Small intestine (tissue), 7 donors: Measurements from ENCODE around the gene C1QTNF8. TPM values are rescaled to one million over a fixed set of nuclear protein-coding genes. Genes with fewer than 3 reads are reported as not detected.

Experiments
- DNase-seq, 2 donors: peaks; one replicate each; pipeline versions ENCODE4 v3.0.0 to v3.0.0-alpha.2; 2013
- FAIRE-seq: peaks from 2 replicates; lab custom pipeline; 2012; peaks lifted over from hg19 to GRCh38; lab: Jason Lieb, UNC
- H3K27ac ChIP-seq, 3 donors: one replicate each; pipeline ENCODE4 v1.5.1; 2013; ENCODE audit warnings: low read length in 2 of 3, mild to moderate bottlenecking in 2 of 3, control low read depth in 1 of 3, inconsistent platforms in 1 of 3, low read depth in 1 of 3, moderate library complexity in 1 of 3
- H3K27me3 ChIP-seq, 3 donors: one replicate each; pipeline ENCODE4 v1.6.1; 2013; ENCODE audit warnings: low read length in 3 of 3, inconsistent platforms in 1 of 3; ENCODE audit not compliant: control insufficient read depth in 3 of 3, insufficient read depth in 3 of 3
- H3K36me3 ChIP-seq, 3 donors: one replicate each; pipeline ENCODE4 v1.6.1; 2013; ENCODE audit warnings: low read length in 3 of 3, inconsistent platforms in 1 of 3, low read depth in 1 of 3, mild to moderate bottlenecking in 1 of 3, moderate library complexity in 1 of 3; ENCODE audit not compliant: control insufficient read depth in 3 of 3, insufficient read depth in 2 of 3
- H3K4me1 ChIP-seq, 3 donors: one replicate each; pipeline ENCODE4 v1.6.1; 2013; ENCODE audit warnings: low read length in 2 of 3, inconsistent platforms in 1 of 3, low read depth in 1 of 3, mild to moderate bottlenecking in 1 of 3, moderate library complexity in 1 of 3; ENCODE audit not compliant: control insufficient read depth in 3 of 3, insufficient read depth in 2 of 3
- H3K4me3 ChIP-seq, 3 donors: one replicate each; pipeline ENCODE4 v1.5.1; 2013; ENCODE audit warnings: low read length in 3 of 3, control low read depth in 1 of 3, inconsistent platforms in 1 of 3, low read depth in 1 of 3, mild to moderate bottlenecking in 1 of 3, moderate library complexity in 1 of 3
- H3K9me3 ChIP-seq, 2 donors: one replicate each; pipeline ENCODE4 v1.6.1; 2013; ENCODE audit warnings: low read depth in 1 of 2, low read length in 1 of 2; ENCODE audit not compliant: control insufficient read depth in 2 of 2, insufficient read depth in 1 of 2
- WGBS, 3 donors: extraction: QIAGEN DNeasy Blood & Tissue Kit; methylation state at CpG; one replicate each; pipeline ENCODE4 v1.1.7; 2013; 5-methylcytosine and 5-hydroxymethylcytosine counted together
- polyA plus RNA-seq, 4 donors: library from polyadenylated mRNA; stranded (reverse) in 3 of 4; unstranded in 1 of 4; fragments of 200-250 nt in 3 of 4; fragments of 120-200 nt in 1 of 4; gene quantifications; one replicate each; pipeline versions ENCODE4 v1.2.1 to v1.2.3, GENCODE V29; 2013
- donor health status: healthy with polysubstance abuse.
- donor health status: control.
- donor health status: control.
- donor health status: Bipolar disorder and iron deficiency.
- donor health status: healthy.

C1QTNF8 gene
- polyA plus RNA-seq, 4 donors, result 0.07 TPM; not detected in 3

DNA sequence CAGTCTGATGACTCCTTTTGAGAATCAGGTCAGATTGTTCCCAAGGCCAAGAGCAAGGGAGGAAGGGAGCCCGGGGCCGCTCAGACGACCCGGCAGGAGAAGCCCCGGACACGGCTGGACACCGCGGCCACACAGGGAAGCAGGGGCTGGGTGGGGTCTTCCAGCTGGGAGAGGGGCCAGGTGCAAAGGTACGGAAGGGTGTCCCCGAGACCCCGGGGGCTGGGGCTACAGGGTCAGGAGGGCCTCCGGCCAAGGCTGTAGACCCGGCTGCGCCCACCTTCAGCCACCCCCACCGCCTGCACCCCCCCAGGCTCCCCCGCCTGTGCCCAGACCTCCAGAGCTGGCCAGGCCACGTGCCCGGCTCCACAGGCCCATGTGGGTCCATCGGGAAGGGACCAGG, 21.9 kb upstream of the C1QTNF8 start:
- no peak for FAIRE-seq

DNA sequence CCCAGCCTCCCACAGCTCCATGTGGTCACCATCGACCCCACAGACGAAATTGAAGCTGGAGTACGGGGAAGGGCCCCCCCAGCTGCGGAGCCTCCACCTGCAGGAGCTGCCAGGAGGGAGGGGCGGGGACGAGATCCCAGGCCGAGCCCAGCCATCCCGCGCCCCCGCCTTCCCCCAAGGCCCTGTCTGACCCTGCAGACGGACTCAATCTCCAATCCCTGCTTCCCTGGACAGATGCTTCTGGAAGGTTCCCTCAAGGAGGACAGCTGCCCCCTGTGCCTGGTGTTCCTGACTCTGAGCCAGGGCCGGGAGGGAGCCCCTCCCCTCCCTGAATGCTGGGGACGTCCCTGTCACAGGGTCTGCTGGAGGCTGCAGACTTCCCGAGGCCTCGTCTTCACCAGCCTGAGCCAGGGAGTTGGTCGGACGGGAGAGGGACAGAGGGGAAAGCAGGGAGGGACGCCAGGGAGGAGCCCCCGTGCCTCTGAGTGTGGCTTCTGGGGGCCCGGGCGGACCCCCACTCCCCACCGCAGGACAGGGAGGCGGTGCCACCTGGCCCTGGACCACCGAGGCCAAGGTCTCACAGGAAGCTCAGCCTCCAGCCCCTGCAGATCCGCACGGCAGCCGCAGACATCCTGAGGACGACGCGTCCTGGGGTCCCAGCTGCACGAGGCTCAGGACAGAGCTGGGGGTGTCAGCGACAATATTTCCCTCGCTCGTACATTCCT, 21.3 kb upstream of the C1QTNF8 start:
- no peak overlapping the region for H3K27ac ChIP-seq
- DNase-seq (no peak), FAIRE-seq (no peak)
- WGBS, 3 donors, result 48 to 59% (median 53%) methylated on average over 29 to 34 of the region's 34 CpGs
- peaks cover 3 to 16% (median 4%) of the 10 kb centered on the region in 3 donors for H3K27me3 ChIP-seq
- no peaks in the 10 kb centered on the region for H3K36me3 ChIP-seq
- no peaks in the 10 kb centered on the region for H3K9me3 ChIP-seq
- H3K4me3 ChIP-seq, result no peak overlapping the region
- H3K4me1 ChIP-seq, result no peaks in the 10 kb centered on the region

More for the DNA sequence above, 21.9 kb upstream of the C1QTNF8 start:
- H3K36me3 ChIP-seq, result no peaks in the 10 kb centered on the region
- H3K9me3 ChIP-seq, result no peaks in the 10 kb centered on the region
- no peak overlapping the region for H3K27ac ChIP-seq
- peaks cover 3 to 10% (median 4%) of the 10 kb centered on the region in 3 donors for H3K27me3 ChIP-seq
- no peak for DNase-seq
- no peak overlapping the region for H3K4me3 ChIP-seq
- no peaks in the 10 kb centered on the region for H3K4me1 ChIP-seq
- 82 to 85% (median 84%) methylated on average over 17 to 19 of the region's 19 CpGs for WGBS, 3 donors

DNA sequence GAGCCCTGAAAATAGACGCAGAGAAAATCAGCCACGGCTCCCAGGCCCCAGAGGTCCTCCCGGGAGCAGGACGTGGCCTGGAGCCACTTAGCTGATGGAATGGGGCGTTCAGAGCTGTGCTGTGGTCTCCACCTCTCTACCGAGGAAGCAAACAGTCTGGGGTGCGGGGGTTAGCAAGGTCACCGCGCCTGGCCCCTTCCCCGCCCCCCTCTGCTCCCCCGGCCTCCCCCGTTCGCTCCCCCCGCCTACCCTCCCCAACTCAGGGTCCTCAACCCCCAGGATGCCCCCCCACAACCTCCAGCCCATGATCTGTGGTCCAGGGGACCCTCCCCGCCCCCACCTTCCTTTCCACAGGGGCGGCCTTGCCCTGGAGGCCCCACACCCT, 20.6 kb upstream of the C1QTNF8 start:
- no peak overlapping the region for H3K27ac ChIP-seq
- peaks cover 3 to 21% (median 4%) of the 10 kb centered on the region in 3 donors for H3K27me3 ChIP-seq
- FAIRE-seq, result no peak
- no peaks in the 10 kb centered on the region for H3K9me3 ChIP-seq
- no peaks in the 10 kb centered on the region for H3K4me1 ChIP-seq
- DNase-seq, result no peak
- WGBS, 3 donors, result 50 to 62% (median 55%) methylated on average over 12 to 16 of the region's 16 CpGs
- H3K36me3 ChIP-seq, result no peaks in the 10 kb centered on the region
- no peak overlapping the region for H3K4me3 ChIP-seq

DNA sequence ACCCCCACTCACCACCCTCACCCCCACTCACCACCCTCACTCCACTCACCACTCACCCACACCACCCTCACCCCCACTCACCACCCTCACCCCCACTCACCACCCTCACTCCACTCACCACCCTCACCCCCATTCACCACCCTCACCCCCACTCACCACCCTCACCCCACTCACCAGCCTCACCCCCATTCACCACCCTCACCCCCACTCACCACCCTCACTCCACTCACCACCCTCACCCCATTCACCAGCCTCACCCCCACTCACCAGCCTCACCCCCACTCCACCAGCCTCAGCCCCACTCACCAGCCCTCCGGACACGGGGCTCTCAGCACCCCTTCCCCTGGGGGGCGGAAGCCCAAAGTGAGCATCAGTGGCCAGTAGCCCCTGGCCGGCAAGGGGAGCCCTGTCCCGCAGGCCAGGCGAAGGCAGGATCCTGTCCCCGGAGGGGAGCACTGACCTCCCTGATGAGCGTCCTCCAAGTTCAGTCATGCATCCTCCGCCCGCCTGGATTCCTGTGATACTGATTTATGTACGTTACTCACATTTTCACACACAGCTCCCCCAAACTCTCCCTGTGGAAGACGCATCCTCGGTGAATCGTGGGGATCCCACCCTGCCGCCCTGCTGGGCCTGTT, 18.0 kb upstream of the C1QTNF8 start:
- 81 to 87% (median 84%) methylated on average over 14 to 15 of the region's 15 CpGs for WGBS, 3 donors
- DNase-seq, result no peak
- no peaks in the 10 kb centered on the region for H3K9me3 ChIP-seq
- H3K4me3 ChIP-seq, result no peak overlapping the region
- no peak overlapping the region for H3K27ac ChIP-seq
- no peaks in the 10 kb centered on the region for H3K36me3 ChIP-seq
- H3K27me3 ChIP-seq, result peaks cover 3 to 29% (median 4%) of the 10 kb centered on the region in 3 donors
- no peak for FAIRE-seq
- no peaks in the 10 kb centered on the region for H3K4me1 ChIP-seq

DNA sequence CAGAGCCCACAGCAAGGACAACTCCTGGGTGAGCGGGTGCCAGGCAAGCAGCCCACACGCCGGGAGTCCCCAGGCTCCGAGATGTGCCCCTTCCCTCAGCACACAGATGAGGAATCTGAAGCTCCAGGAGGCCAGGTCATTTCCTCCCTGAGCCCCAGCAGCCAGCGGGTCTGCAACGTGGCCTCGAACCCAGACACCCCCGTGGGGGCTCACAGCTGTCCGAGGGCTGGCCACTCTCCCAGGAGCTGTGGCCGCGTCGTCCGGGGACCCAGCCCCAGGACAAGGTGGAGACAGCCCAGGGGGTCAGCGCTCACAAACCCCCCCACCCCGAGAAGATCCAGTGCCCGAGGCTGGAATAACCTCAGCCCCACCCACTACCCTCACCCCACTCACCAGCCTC, 17.4 kb upstream of the C1QTNF8 start:
- Histone ChIP-seq H3K27ac (no peak overlapping the region), H3K36me3 (no peaks in the 10 kb centered on the region), H3K4me3 (no peak overlapping the region), H3K4me1 (no peaks in the 10 kb centered on the region), H3K27me3 (peaks cover 3 to 33% (median 3%) of the 10 kb centered on the region in 3 donors), H3K9me3 (no peaks in the 10 kb centered on the region)
- no peak for FAIRE-seq
- WGBS, 3 donors, result 69 to 80% (median 77%) methylated on average over 13 to 16 of the region's 16 CpGs
- no peak for DNase-seq

DNA sequence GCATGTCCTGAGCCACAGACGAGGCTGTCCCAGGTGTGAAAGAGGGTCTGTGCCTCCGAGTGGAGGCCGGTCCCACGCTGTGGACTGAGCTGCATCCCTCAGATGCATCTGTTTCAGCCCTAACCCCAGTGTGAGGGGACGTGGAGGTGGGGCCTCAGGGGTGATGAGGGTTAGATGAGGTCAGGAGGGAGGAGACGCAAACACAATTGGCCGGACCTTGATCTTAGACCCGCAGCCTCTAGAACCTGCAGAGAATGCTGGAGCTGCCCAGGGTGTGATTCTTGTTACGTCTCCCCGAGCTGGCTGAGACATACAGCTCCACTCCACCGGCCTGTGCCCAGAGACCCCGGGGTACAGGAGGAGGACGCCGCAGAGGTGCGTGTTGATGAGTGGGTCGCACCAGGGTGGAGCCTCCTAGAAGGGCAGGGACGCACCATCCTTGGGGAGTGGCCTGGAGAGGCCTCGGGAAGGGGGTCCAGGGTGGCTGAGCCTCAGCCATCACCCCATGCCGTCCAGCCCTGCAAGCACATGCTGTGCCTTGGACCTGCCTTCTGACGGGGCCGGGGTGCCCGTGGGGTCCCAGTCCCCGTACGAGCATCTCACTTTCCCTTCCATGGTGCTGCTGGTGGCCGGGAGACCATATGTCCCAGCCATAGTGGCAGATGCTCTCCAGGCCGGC, 16.6 kb upstream of the C1QTNF8 start:
- no peak for DNase-seq
- no peak overlapping the region for H3K27ac ChIP-seq
- WGBS, 3 donors, result 43 to 62% (median 53%) methylated on average over 26 of the region's 26 CpGs
- no peak overlapping the region for H3K4me3 ChIP-seq
- H3K36me3 ChIP-seq, result no peaks in the 10 kb centered on the region
- no peak for FAIRE-seq
- no peaks in the 10 kb centered on the region for H3K4me1 ChIP-seq
- no peaks in the 10 kb centered on the region for H3K9me3 ChIP-seq
- H3K27me3 ChIP-seq, result peaks cover 0 to 42% (median 3%) of the 10 kb centered on the region in 3 donors

DNA sequence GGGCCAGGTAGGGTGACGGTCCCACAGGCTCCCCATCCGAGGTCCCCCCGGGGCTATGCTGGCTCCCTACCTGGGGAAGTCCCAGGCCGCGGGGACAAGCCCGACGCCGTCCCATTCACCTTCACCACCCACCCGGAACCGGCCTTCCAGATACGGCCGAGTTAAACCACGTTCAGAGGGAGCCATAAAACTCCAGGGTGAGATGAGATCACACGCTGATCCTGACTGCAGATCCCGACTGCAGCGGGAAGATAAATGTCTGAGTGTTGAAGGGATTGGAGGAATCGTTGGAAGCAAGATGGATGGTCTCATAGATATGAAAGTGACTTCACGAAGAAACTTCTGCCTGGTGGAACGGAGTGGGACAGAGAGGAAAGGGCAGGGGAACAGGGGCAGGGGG, 13.6 kb upstream of the C1QTNF8 start:
- WGBS, 3 donors, result 7 to 32% (median 17%) methylated on average over 19 of the region's 19 CpGs
- no peak for FAIRE-seq
- H3K4me3 ChIP-seq, result no peak overlapping the region
- H3K9me3 ChIP-seq, result no peaks in the 10 kb centered on the region
- no peak overlapping the region for H3K27ac ChIP-seq
- H3K4me1 ChIP-seq, result no peaks in the 10 kb centered on the region
- no peak for DNase-seq
- H3K27me3 ChIP-seq, result peaks cover 0 to 52% (median 1%) of the 10 kb centered on the region in 3 donors
- no peaks in the 10 kb centered on the region for H3K36me3 ChIP-seq
